ENCODE measurements around the gene RASGRP1. TPM values are rescaled to one million over a fixed set of nuclear protein-coding genes. Genes with fewer than 3 reads are reported as not detected.

The RASGRP1 gene
- total RNA-seq, 1 experiment from 2014 or later: 0.51 TPM

GRCh38 chr15:38612159-38612863 lies 47.7 kb upstream of the RASGRP1 start:
- peaks cover 4% of the 10 kb centered on the region; the same call in 1 of the 2 replicates for H3K27me3 ChIP-seq (ENCODE audit: control insufficient read depth, insufficient read depth, low read length)
- POLR2A ChIA-PET: no interaction called here
- TF ChIP-seq TCF7L2 (IDR thresholded peaks at IDR 0.05; ENCODE audit: low read depth, low read length) (no peak), SIN3A (IDR thresholded peaks at IDR 0.05; ENCODE audit: borderline replicate concordance, insufficient read depth, low read depth, low read length) (no peak), REST (IDR thresholded peaks at IDR 0.05; ENCODE audit: insufficient read depth in 1 of 2, low read depth in 2 of 2, low read length in 1 of 2) (no peak), POLR2AphosphoS5 (IDR thresholded peaks at IDR 0.05; ENCODE audit: low read depth, low read length) (no peak), CTCF (IDR thresholded peaks at IDR 0.05) (no peak)
- H3K4me1 ChIP-seq (ENCODE audit: control insufficient read depth, insufficient read depth, low read length): 0 out of 2 replicates have a peak, but pooled peaks cover 2% of the 10 kb centered on the region
- DNase-seq (ENCODE audit: low read depth, low spot score): no peak
- no TSS peak for BruUV-seq (replicated peaks)
- ATAC-seq: no peak
- intact Hi-C loops (cut with micrococcal nuclease; ENCODE audit: unreplicated experiment) (no loop called here), in situ Hi-C loops (cut with HindIII; ENCODE audit: low pct_unique_long_range_greater_than_20kb, low sequenced_read_pairs) (no loop called here)
- no peaks in the 10 kb centered on the region for H3K9me3 ChIP-seq (ENCODE audit: control insufficient read depth, insufficient read depth, low read depth, low read length)
- H3K27ac ChIP-seq (ENCODE audit: low read length): no peak overlapping the region
- CTCF ChIA-PET: no interaction called here
- H3K4me3 ChIP-seq (ENCODE audit: low read depth in 2 of 2, low read length in 2 of 2): no peak overlapping the region
- no peaks in the 10 kb centered on the region for H3K36me3 ChIP-seq (ENCODE audit: control insufficient read depth, insufficient read depth, low read length)

- in situ Hi-C loops (cut with HindIII; ENCODE audit: low pct_unique_long_range_greater_than_20kb, low sequenced_read_pairs) (no loop called here), intact Hi-C loops (cut with micrococcal nuclease; ENCODE audit: unreplicated experiment) (no loop called here)
- ChIA-PET CTCF (no interaction called here), POLR2A (no interaction called here)
- H3K4me1 ChIP-seq (ENCODE audit: control insufficient read depth, insufficient read depth, low read length): 0 out of 2 replicates have a peak, but pooled peaks cover 2% of the 10 kb centered on the region
- no peaks in the 10 kb centered on the region for H3K9me3 ChIP-seq (ENCODE audit: control insufficient read depth, insufficient read depth, low read depth, low read length)
- no peaks in the 10 kb centered on the region for H3K36me3 ChIP-seq (ENCODE audit: control insufficient read depth, insufficient read depth, low read length)
- peaks cover 4% of the 10 kb centered on the region; the same call in 1 of the 2 replicates for H3K27me3 ChIP-seq (ENCODE audit: control insufficient read depth, insufficient read depth, low read length)
- DNase-seq (ENCODE audit: low read depth, low spot score): no peak
- ATAC-seq: no peak
- no TSS peak for BruUV-seq (replicated peaks)
- no peak for TF ChIP-seq CTCF (IDR thresholded peaks at IDR 0.05)
- no peak for TF ChIP-seq SIN3A (IDR thresholded peaks at IDR 0.05; ENCODE audit: borderline replicate concordance, insufficient read depth, low read depth, low read length)
- TF ChIP-seq REST (IDR thresholded peaks at IDR 0.05; ENCODE audit: insufficient read depth in 1 of 2, low read depth in 2 of 2, low read length in 1 of 2): no peak
- no peak overlapping the region for H3K4me3 ChIP-seq (ENCODE audit: low read depth in 2 of 2, low read length in 2 of 2)
- H3K27ac ChIP-seq (ENCODE audit: low read length): no peak overlapping the region
Measured at GRCh38 chr15:38611228-38611627, 46.6 kb upstream of the RASGRP1 start.
